PC-3 (cell line): ENCODE measurements around the gene GON7.

Source experiments
- CTCF ChIP-seq: fragments of 300-600 bp; sonication (generic); conservative IDR thresholded peaks from 2 replicates; pipeline ENCODE4 v1.5.1; 2017; ENCODE audit warnings: antibody characterized with exemption, low read depth, mild to moderate bottlenecking, low read length
- EZH2 ChIP-seq: fragments of 300-600 bp; sonication (generic); IDR thresholded peaks from one replicate; pipeline ENCODE4 v1.6.1; 2017; ENCODE audit warnings: antibody characterized with exemption, mild to moderate bottlenecking, low read length; ENCODE audit not compliant: unreplicated experiment

GRCh38 chr14:93239869-93240677 lies 33.2 kb upstream of the GON7 start:
- TF ChIP-seq CTCF (no peak), EZH2 (no peak)
